ENCODE results near the gene SRL. TPM values are rescaled to one million over a fixed set of nuclear protein-coding genes. Genes with fewer than 3 reads are reported as not detected.

The SRL gene
- total and polyA plus RNA-seq, 8 donors = 0.12 to 0.42 (median 0.23) TPM

GRCh38 chr16:4209666-4210065 lies 32.2 kb downstream of the SRL start:
- no peaks in the 10 kb centered on the region for H3K9me3 ChIP-seq
- H3K36me3 ChIP-seq = no peaks in the 10 kb centered on the region
- no peak for ATAC-seq
- WGBS, 2 donors = 72 to 78% methylated on average over 6 of the region's 6 CpGs
- no peak for FAIRE-seq
- no peak overlapping the region for H3K4me3 ChIP-seq
- no peak for DNase-seq
- no peaks in the 10 kb centered on the region for H3K27me3 ChIP-seq
- no peaks in the 10 kb centered on the region for H3K4me1 ChIP-seq
- no peak overlapping the region for H3K27ac ChIP-seq
- no peak for TF ChIP-seq CTCF (IDR thresholded peaks at IDR 0.05)
- intact Hi-C loops (cut with DNase I) = loop anchor here in 2 of 3 donors (5.0 to 10.0 kb wide), 2 partner anchors 128 to 195 kb away; no protein-coding TSS in a partner anchor

GRCh38 chr16:4208341-4208751 lies 33.5 kb downstream of the SRL start:
- 58 to 70% methylated on average over 14 of the region's 14 CpGs for WGBS, 2 donors
- Histone ChIP-seq H3K36me3 (no peaks in the 10 kb centered on the region), H3K4me3 (no peak overlapping the region), H3K4me1 (no peaks in the 10 kb centered on the region), H3K27me3 (no peaks in the 10 kb centered on the region), H3K27ac (no peak overlapping the region), H3K9me3 (no peaks in the 10 kb centered on the region)
- DNase-seq (no peak), ATAC-seq (no peak), FAIRE-seq (no peak)
- intact Hi-C loops (cut with DNase I) = loop anchor here in 2 of 3 donors (5.0 to 10.0 kb wide), 2 partner anchors 129 to 196 kb away; no protein-coding TSS in a partner anchor
- TF ChIP-seq CTCF (IDR thresholded peaks at IDR 0.05) = no peak

GRCh38 chr16:4207683-4208340 lies 34.1 kb downstream of the SRL start:
- DNase-seq (no peak), FAIRE-seq (no peak), ATAC-seq (no peak)
- Histone ChIP-seq H3K36me3 (no peaks in the 10 kb centered on the region), H3K27ac (no peak overlapping the region), H3K4me1 (no peaks in the 10 kb centered on the region), H3K27me3 (no peaks in the 10 kb centered on the region), H3K9me3 (no peaks in the 10 kb centered on the region), H3K4me3 (no peak overlapping the region)
- no peak for TF ChIP-seq CTCF (IDR thresholded peaks at IDR 0.05)
- 78 to 84% methylated on average over 23 of the region's 23 CpGs for WGBS, 2 donors
- intact Hi-C loops (cut with DNase I) = loop anchor here in 2 of 3 donors (5.0 to 10.0 kb wide), 2 partner anchors 129 to 197 kb away; no protein-coding TSS in a partner anchor

- FAIRE-seq (no peak), ATAC-seq (no peak), DNase-seq (no peak)
- H3K4me1 ChIP-seq = no peaks in the 10 kb centered on the region
- TF ChIP-seq CTCF (IDR thresholded peaks at IDR 0.05) = no peak
- no peaks in the 10 kb centered on the region for H3K36me3 ChIP-seq
- no peaks in the 10 kb centered on the region for H3K9me3 ChIP-seq
- H3K27me3 ChIP-seq = no peaks in the 10 kb centered on the region
- H3K27ac ChIP-seq = no peak overlapping the region
- H3K4me3 ChIP-seq = no peak overlapping the region
- intact Hi-C loops (cut with DNase I) = loop anchor here in 2 of 3 donors (5.0 to 10.0 kb wide), 2 partner anchors 130 to 198 kb away; no protein-coding TSS in a partner anchor
- WGBS, 2 donors = 54 to 67% methylated on average over 14 of the region's 14 CpGs
These were observed 34.7 kb downstream of the SRL start for GRCh38 chr16:4207229-4207628.

- WGBS, 2 donors = 65 to 69% methylated on average over 10 of the region's 10 CpGs
- intact Hi-C loops (cut with DNase I) = loop anchor here in 2 of 3 donors (5.0 to 10.0 kb wide), 2 partner anchors 131 to 198 kb away; no protein-coding TSS in a partner anchor
- Histone ChIP-seq H3K4me1 (no peaks in the 10 kb centered on the region), H3K4me3 (no peak overlapping the region), H3K9me3 (no peaks in the 10 kb centered on the region), H3K27me3 (no peaks in the 10 kb centered on the region), H3K27ac (no peak overlapping the region), H3K36me3 (no peaks in the 10 kb centered on the region)
- no peak for ATAC-seq
- TF ChIP-seq CTCF (IDR thresholded peaks at IDR 0.05) = no peak
- DNase-seq = no peak
- FAIRE-seq = no peak
These were observed 35.2 kb downstream of the SRL start for GRCh38 chr16:4206680-4207079.
